Motor neuron (in vitro differentiated cells): ENCODE measurements around the gene MAPKBP1. TPM values are rescaled to one million over a fixed set of nuclear protein-coding genes. Genes with fewer than 3 reads are reported as not detected.
A peak's percentile ranks its signal among the peaks of the same experiment; 100 is the strongest.

Experiments used
- ATAC-seq, 8 experiments: fragments of 200-7000 bp; cut with Tn5 transposase; replicated peaks in 6 of 8; 2 replicates each; pipeline ENCODE4 v1.8.0; 2021; ENCODE audit warnings: mild to moderate bottlenecking in 8 of 8, moderate library complexity in 8 of 8
- H3K27ac ChIP-seq, 2 donors: fragments of 250-450 bp; sonication (Bioruptor Pico); 2 replicates each; pipeline ENCODE4 v1.9.0; 2021; ENCODE audit warnings: antibody characterized with exemption in 2 of 2, mild to moderate bottlenecking in 2 of 2, moderate library complexity in 1 of 2
- H3K4me1 ChIP-seq, 2 donors: fragments of 250-450 bp; sonication (Bioruptor Pico); replicated peaks in 1 of 2; 2 replicates each; pipeline ENCODE4 v1.6.1; 2021; ENCODE audit warnings: antibody characterized with exemption in 2 of 2, mild to moderate bottlenecking in 2 of 2, moderate library complexity in 1 of 2
- H3K4me3 ChIP-seq, 5 donors: fragments of 250-450 bp; sonication (Bioruptor Pico); 2 replicates each; pipeline ENCODE4 v1.9.0; 2021; ENCODE audit warnings: antibody characterized with exemption in 5 of 5, mild to moderate bottlenecking in 5 of 5, moderate library complexity in 4 of 5
- WGBS, 10 experiments: fragments of 450-650 bp; shearing (Covaris generic); methylation state at CpG; one replicate each; pipeline ENCODE4 v1.0.0; 2022; 5-methylcytosine and 5-hydroxymethylcytosine counted together
- in situ Hi-C, 9 experiments: fragments of 400-800 bp; cut with MboI; loops; one replicate each; pipeline ENCODE4 v1.15.0; 2021; ENCODE audit warnings: low sequenced_read_pairs in 9 of 9, low pct_unique_long_range_greater_than_20kb in 2 of 9; ENCODE audit not compliant: unreplicated experiment in 9 of 9
- total RNA-seq, 8 experiments: library from RNA; unstranded; fragments of 300-600 nt; gene quantifications; 2 replicates each; pipeline versions ENCODE4 v1.2.3 to v1.2.4, GENCODE V29; 2022

Gene MAPKBP1
- total RNA-seq, 8 experiments from 2014 or later = 9.9 to 25.8 (median 14.3) TPM

DNA sequence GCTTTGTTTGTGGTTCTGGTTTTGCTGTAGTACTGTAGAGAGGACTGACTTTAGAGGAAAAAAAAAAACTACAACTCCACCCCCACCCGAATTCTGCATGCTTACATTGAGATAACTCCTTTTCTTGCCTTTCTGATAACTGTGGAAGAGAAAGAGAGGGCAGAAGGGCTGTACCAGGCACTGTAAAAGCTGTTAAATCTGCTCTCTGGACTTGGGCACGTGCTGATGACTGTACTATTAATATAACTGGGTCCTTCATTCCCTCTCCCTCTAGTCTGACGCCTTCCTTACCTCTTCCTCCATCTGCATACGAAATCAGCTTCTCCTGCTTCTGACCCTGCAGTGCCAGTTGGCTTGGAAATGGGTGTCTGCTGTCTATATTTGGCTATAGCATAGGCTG is 15.0 kb downstream of the MAPKBP1 start:
- H3K4me1 ChIP-seq = no peaks in the 10 kb centered on the region
- ATAC-seq = peak in 3 of 8 experiments; percentile 14 to 40 (median 29)
- WGBS, 10 experiments = 29 to 78% (median 62%) methylated on average over 1 to 3 of the region's 4 CpGs; no CpG with 5 or more reads in 3 of the 10 experiments
- no peak overlapping the region for H3K27ac ChIP-seq
- H3K4me3 ChIP-seq = no peak overlapping the region
- in situ Hi-C loops = loop anchor here in 1 of 9 experiments (25.0 kb wide), 1 partner anchor 227 kb away; the partner anchor contains the start of gene TYRO3

DNA sequence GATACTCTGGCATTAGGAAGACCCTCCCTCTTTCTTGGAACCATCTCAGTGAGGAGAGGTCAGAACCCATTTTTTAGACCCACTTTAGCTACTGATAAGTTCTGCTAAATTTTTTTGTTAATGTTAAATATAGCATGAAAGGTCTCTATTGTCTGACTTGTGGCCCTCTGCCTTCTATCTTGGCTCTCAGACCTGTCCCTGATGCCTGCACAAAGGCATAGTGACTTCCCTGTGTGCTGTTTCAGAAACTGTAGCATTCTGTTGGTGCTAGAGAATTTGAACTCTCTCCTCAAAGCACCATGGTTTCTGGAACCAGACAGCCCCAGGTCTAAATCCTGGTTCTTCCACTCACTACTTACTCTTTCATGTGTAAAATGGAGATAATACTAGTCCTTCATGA is 15.4 kb downstream of the MAPKBP1 start:
- in situ Hi-C loops = loop anchor here in 1 of 9 experiments (25.0 kb wide), 1 partner anchor 227 kb away; the partner anchor contains the start of gene TYRO3
- ATAC-seq = no peak
- Histone ChIP-seq H3K4me1 (no peaks in the 10 kb centered on the region), H3K27ac (no peak overlapping the region), H3K4me3 (no peak overlapping the region)

DNA sequence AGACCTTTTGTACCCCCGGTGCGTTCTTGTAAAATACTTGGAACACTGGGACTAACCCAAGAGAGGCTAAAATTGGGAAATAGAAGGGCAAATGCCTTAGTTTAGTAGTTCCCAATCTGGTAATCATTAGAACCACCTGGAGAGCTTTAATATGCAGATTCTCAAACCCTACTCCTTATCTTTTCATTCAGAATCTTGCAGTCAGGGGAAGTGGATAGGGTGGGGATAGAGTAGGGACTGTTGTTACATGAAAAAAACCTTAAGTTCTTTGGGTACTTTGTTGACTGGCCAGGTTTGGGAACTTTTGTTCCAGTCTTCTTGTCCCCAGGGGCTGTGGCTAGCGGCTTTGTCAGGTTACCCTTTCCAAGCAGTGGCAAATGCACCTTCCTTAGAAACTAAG is 15.9 kb downstream of the MAPKBP1 start:
- ATAC-seq = no peak
- no peaks in the 10 kb centered on the region for H3K4me1 ChIP-seq
- in situ Hi-C loops = loop anchor here in 1 of 9 experiments (25.0 kb wide), 1 partner anchor 228 kb away; the partner anchor contains the start of gene TYRO3
- WGBS, 10 experiments = 73 to 100% (median 100%) methylated on average over 1 to 3 of the region's 3 CpGs; no CpG with 5 or more reads in 3 of the 10 experiments
- H3K27ac ChIP-seq = no peak overlapping the region
- H3K4me3 ChIP-seq = no peak overlapping the region

DNA sequence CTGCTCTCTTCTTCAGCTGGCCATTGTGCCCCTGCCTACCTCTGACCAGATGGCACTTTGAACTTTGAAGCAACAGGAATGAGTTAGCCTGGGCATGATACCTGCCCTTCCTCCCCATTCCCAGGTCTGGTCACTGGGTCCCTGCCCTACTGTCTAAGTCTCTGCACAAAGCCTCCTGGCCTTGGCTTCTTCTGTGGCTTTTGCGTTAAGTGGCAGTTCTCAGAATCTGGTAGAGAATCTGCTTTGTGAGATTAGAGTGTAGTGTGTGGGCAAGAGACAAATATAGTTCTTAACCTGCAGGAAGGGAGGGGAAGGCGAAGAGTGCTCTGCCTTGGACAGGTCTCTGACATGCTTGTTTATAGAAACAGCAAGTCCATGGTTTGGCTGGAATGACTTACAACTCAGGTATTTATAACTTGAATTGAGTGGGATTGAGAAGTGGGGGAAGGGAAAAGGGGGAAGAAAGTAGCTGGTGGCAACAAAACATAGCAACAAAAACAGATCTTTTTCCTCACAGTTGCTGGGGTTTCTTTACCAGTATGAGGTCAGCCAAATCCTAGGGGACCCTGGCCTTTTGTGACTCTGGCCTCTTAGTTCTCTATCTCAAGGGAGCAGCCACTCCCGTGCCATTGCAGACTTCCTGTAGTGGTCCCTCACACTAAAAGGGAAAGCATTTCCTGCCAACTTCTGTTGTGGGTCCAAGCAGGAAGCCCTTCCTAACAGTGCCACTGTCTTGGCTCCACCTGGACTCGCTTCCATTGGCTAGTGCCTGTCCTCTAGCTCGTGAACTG is 16.7 kb downstream of the MAPKBP1 start:
- Histone ChIP-seq H3K27ac (no peak overlapping the region), H3K4me1 (no peaks in the 10 kb centered on the region), H3K4me3 (no peak overlapping the region)
- peak in 2 of 8 experiments; percentile 22 to 24 for ATAC-seq
- in situ Hi-C loops = loop anchor here in 1 of 9 experiments (25.0 kb wide), 1 partner anchor 229 kb away; the partner anchor contains the start of gene TYRO3
- 0 to 93% (median 79%) methylated on average over 1 to 3 of the region's 5 CpGs; no CpG with 5 or more reads in 4 of the 10 experiments for WGBS, 10 experiments

DNA sequence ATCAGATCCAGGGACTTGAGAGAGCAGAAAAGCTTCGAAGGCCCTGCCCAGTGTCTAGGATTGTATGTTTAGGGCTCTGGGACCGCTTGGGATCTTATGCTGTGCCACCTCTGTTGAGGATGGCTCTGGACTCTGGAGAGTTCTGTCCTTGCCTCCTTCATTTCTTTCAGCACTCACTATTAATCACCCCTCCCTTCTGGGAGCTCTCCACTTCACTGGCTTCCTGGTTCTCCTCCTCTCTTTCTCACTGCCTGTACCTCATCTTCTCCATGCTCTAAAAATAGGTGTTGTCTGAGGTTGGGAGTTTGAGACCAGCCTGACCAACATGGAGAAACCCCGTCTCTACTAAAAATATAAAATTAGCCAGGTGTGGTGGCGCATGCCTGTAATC is 17.3 kb downstream of the MAPKBP1 start:
- H3K27ac ChIP-seq = no peak overlapping the region
- in situ Hi-C loops = loop anchor here in 1 of 9 experiments (25.0 kb wide), 1 partner anchor 229 kb away; the partner anchor contains the start of gene TYRO3
- 67 to 100% (median 100%) methylated on average over 1 to 3 of the region's 4 CpGs; no CpG with 5 or more reads in 4 of the 10 experiments for WGBS, 10 experiments
- ATAC-seq = no peak
- H3K4me1 ChIP-seq = no peaks in the 10 kb centered on the region
- no peak overlapping the region for H3K4me3 ChIP-seq

DNA sequence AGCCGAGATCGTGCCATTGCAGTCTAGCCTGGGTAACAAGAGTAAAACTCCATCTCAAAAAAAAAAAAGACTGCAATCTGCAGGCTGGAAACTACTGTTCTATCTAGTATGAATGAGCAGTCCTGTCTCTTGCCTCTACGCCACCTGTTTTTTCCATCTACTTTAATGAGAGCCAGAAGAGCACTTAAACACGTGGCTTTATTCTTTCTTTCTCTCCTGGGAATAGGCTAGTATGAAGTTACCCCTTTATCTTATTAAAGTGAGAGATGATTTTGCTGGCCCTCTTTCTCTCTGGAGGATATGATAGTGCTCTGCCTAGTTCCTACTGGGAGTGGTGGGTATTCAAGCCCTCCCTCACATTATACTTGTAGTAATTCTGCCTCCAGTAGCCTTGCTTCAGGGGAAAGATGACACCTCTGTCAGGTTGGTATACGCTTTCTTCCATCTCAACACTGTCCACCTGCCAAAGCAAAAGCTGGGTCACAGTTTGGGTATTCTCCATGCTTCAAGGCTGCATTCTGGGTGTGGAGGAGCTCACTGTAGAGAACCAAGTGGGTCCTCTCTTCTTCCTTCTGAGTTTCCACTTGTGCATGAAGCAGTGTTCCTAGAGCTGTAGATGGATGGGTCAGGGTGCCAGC is 17.8 kb downstream of the MAPKBP1 start:
- H3K27ac ChIP-seq = no peak overlapping the region

DNA sequence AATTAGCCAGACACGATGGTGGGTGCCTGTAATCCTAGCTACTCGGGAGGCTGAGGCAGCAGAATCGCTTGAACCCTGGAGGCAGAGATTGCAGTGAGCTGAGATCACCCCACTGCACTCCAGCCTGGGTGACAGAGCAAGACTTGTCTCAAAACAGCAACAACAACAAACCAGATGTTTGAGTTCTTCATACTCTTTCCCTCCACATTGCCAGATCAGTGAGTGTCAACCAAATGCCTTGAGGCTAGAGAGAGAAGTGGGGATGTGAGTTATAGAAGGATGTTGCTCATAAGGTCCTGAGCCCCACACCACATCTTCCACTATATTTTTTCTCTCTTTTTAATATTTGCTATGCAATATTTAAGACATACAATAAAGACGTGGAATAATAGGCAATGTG is 19.8 kb downstream of the MAPKBP1 start:
- 0 to 90% (median 56%) methylated on average over 1 to 4 of the region's 4 CpGs; no CpG with 5 or more reads in 3 of the 10 experiments for WGBS, 10 experiments
- no peak overlapping the region for H3K27ac ChIP-seq
- H3K4me3 ChIP-seq = no peak overlapping the region
- in situ Hi-C loops = loop anchor here in 1 of 9 experiments (25.0 kb wide), 1 partner anchor 232 kb away; the partner anchor contains the start of gene TYRO3
- H3K4me1 ChIP-seq = no peaks in the 10 kb centered on the region
- peak in 2 of 8 experiments; percentile 14 to 31 for ATAC-seq

More for the DNA sequence above, 17.8 kb downstream of the MAPKBP1 start:
- 75 to 100% (median 94%) methylated on average over 1 to 4 of the region's 5 CpGs for WGBS, 10 experiments
- in situ Hi-C loops = loop anchor here in 1 of 9 experiments (25.0 kb wide), 1 partner anchor 230 kb away; the partner anchor contains the start of gene TYRO3
- ATAC-seq = no peak
- Histone ChIP-seq H3K4me3 (no peak overlapping the region), H3K4me1 (no peaks in the 10 kb centered on the region)

DNA sequence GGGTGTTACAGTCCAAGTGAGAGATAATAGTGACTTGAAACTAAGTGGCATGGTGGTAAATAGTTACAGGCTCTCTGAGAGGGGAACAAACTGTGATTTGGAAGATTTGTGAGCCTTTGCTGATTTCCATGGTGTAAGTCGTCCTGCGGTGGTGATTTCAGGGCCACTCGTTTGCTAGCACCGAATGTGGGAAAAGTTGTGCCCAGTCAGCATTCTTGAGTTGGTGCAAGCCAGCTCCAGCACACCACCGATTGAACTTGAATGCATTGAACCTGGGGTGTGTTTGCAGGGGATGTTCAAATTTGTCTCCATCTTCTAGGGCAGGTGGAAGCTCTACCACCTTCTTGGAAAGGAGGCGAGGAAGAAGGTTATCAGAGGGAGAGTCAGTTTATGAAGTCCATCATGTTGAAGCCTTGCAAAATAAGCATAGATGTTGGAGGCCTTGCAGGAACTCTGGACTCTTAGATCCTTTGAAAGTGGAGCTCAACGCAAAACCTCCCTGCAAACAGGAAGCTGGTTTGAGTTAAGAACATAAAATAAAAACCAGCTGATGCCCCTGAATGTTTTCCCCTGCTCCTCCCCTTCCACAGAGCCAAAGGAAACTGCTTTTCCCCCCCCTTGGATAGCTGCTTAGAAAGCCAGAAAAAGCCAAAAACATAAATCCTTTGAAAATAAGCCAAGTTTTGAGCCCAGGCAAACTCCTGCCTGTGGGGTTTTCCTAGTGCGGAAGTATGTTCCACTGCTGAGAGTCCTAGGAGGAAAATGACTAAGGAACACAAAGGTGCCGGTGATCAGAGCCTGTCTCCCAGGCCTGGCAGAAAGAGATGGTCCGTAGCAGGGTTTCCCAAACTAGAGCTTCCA is 21.9 kb downstream of the MAPKBP1 start:
- in situ Hi-C loops = loop anchor here in 1 of 9 experiments (25.0 kb wide), 1 partner anchor 234 kb away; the partner anchor contains the start of gene TYRO3
- WGBS, 10 experiments = 10 to 92% (median 81%) methylated on average over 2 to 9 of the region's 10 CpGs; no CpG with 5 or more reads in 1 of the 10 experiments
- Histone ChIP-seq H3K4me3 (no peak overlapping the region), H3K27ac (no peak overlapping the region), H3K4me1 (no peaks in the 10 kb centered on the region)
- ATAC-seq = peak in 2 of 8 experiments; percentile 49 to 54

DNA sequence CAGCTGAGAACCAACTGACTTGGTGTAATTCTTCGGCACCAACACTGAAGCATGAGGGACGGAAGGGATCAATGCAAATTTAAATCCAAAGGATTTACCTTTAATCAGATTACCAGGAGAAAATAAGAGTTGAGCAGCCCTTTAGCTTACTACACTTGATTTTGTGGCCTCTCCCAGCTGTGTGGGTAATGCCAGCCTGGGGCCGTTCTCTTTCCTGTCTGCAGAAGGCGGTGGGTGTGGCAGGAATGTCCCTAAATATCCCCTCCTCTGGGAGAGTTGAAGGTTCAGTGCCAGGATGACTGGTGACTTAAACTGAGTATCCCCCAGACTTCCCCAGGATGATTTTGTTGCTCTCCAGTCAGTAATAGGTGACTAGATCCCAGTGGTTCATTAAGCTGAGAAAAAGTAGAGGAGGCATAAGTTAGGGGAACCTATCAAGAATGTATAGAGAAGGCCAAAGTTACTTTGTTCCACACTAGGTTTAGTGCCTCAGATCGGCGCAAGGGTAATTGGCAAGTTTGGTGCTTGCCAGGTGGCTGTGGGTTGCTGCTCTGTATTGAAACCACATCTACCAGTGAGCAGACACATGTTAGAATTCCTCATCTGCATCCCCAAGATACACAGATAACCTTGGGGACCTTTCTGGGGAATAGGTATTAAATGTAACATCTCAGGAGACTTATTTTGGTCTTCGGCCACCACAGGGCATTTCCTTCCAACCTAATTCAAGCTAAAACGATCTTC is 23.1 kb downstream of the MAPKBP1 start:
- H3K27ac ChIP-seq = no peak overlapping the region
- 45 to 100% (median 97%) methylated on average over 1 to 6 of the region's 8 CpGs; no CpG with 5 or more reads in 3 of the 10 experiments for WGBS, 10 experiments
- ATAC-seq = peak in 2 of 8 experiments; percentile 21 to 44
- H3K4me1 ChIP-seq = no peaks in the 10 kb centered on the region
- in situ Hi-C loops = loop anchor here in 1 of 9 experiments (25.0 kb wide), 1 partner anchor 235 kb away; the partner anchor contains the start of gene TYRO3
- no peak overlapping the region for H3K4me3 ChIP-seq

DNA sequence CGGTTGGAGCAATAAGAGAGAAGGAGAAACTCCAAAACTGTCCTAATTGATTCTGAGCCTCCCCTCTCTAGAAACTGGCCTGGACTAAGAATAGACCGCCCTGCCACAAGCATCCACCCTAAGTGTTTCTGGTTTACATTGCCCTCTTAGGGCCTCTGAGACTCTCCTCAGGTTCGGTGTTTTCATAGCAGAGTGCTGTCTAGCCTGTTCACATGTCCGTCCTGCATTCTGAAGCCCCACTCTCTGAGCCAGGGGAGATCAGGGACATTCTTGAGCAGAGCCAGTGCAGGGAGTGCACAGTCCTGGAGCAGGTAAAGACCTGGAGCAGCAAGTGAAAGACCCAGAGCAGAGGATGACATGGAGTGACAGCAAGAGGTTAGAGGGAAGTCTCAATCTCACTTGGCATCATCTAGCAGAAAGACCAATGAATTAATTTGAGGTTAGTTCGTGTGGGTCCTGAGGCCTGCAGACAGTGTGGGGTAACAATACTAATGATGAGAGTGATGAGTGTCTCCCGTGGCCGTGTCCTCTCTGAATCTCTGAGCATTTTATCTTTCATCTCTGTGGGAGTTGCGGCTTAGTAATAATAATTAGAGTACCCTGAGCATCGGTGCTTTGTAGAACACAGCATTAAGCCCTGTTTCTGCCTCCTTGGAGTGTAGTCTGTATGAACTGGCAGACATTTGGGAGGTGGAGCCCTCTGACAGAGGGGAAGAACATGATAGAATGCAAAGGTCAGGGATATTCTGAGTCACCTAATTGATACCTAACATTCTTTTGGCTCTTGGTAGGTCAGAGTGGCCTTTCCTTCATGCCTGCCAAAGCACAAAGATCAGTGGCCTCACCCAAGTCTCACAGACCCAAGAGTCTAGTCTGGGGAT is 24.6 kb downstream of the MAPKBP1 start:
- in situ Hi-C loops = loop anchor here in 1 of 9 experiments (25.0 kb wide), 1 partner anchor 237 kb away; the partner anchor contains the start of gene TYRO3
- no peak overlapping the region for H3K27ac ChIP-seq
- no peak for ATAC-seq
- 17 to 97% (median 63%) methylated on average over 1 to 8 of the region's 9 CpGs; no CpG with 5 or more reads in 3 of the 10 experiments for WGBS, 10 experiments
- H3K4me3 ChIP-seq = no peak overlapping the region
- no peaks in the 10 kb centered on the region for H3K4me1 ChIP-seq

DNA sequence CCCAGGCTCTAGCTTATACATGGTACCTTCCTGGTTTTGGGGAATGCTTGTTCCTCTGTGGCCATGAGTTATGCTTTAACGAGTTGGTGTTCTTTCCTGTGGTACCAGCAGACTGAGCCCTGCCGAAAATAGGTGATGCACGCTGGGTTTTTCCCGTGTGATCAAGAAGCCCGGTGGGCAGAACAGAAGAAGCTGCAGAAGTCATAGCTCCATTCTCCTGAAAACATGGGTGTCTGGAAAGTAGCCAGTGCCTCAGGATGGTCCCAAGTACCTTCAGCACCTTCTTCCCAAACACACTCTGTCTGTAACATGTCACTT is 25.2 kb downstream of the MAPKBP1 start:
- Histone ChIP-seq H3K27ac (no peak overlapping the region), H3K4me3 (no peak overlapping the region), H3K4me1 (no peaks in the 10 kb centered on the region)
- WGBS, 10 experiments = 64 to 100% (median 88%) methylated on average over 1 to 5 of the region's 5 CpGs; no CpG with 5 or more reads in 2 of the 10 experiments
- no peak for ATAC-seq
- in situ Hi-C loops = loop anchor here in 1 of 9 experiments (25.0 kb wide), 1 partner anchor 237 kb away; the partner anchor contains the start of gene TYRO3
